ENCODE data around the gene SAPCD2.

SAPCD2 gene

GRCh38 chr9:137107312-137107921, 37.1 kb upstream of the SAPCD2 start:
- no peak for DNase-seq (ENCODE audit: low read depth, low spot score)

- no peak for DNase-seq (ENCODE audit: low read depth, low spot score)
Observed at GRCh38 chr9:137106662-137107250, 36.4 kb upstream of the SAPCD2 start.

GRCh38 chr9:137105814-137106661, 35.7 kb upstream of the SAPCD2 start:
- DNase-seq (ENCODE audit: low read depth, low spot score) = no peak

GRCh38 chr9:137103206-137103999, 33.0 kb upstream of the SAPCD2 start:
- no peak for DNase-seq (ENCODE audit: low read depth, low spot score)

GRCh38 chr9:137099231-137099630, 28.9 kb upstream of the SAPCD2 start:
- no peak for DNase-seq (ENCODE audit: low read depth, low spot score)

- no peak for DNase-seq (ENCODE audit: low read depth, low spot score)
Observed at GRCh38 chr9:137097761-137098462, 27.6 kb upstream of the SAPCD2 start.

- no peak for DNase-seq (ENCODE audit: low read depth, low spot score)
Observed at GRCh38 chr9:137096785-137097546, 26.6 kb upstream of the SAPCD2 start.

GRCh38 chr9:137095664-137096517, 25.5 kb upstream of the SAPCD2 start:
- DNase-seq (ENCODE audit: low read depth, low spot score) = peak; percentile 64

GRCh38 chr9:137089232-137089947, 19.0 kb upstream of the SAPCD2 start:
- DNase-seq (ENCODE audit: low read depth, low spot score) = no peak

GRCh38 chr9:137088121-137088520, 17.8 kb upstream of the SAPCD2 start:
- no peak for DNase-seq (ENCODE audit: low read depth, low spot score)

- DNase-seq (ENCODE audit: low read depth, low spot score) = no peak
Observed at GRCh38 chr9:137087409-137087925, 17.1 kb upstream of the SAPCD2 start.

- DNase-seq (ENCODE audit: low read depth, low spot score) = peak; percentile 98
Observed at GRCh38 chr9:137086531-137087408, 16.4 kb upstream of the SAPCD2 start, which contains the start of gene MAN1B1. Gene MAN1B1, plus strand, starts transcription at chr9:137086985. Its CDS starts 15 bp downstream, at chr9:137087000.

GRCh38 chr9:137085920-137086530, 15.7 kb upstream of the SAPCD2 start:
- no peak for DNase-seq (ENCODE audit: low read depth, low spot score)

GRCh38 chr9:137084526-137084925, 14.2 kb upstream of the SAPCD2 start:
- no peak for DNase-seq (ENCODE audit: low read depth, low spot score)

GRCh38 chr9:137083394-137084004, 13.1 kb upstream of the SAPCD2 start:
- DNase-seq (ENCODE audit: low read depth, low spot score) = no peak

GRCh38 chr9:137082925-137083290, 12.6 kb upstream of the SAPCD2 start:
- DNase-seq (ENCODE audit: low read depth, low spot score) = no peak

Measured in activated naive CD8-positive, alpha-beta T cell treated with anti-CD3 and anti-CD28 coated beads, Interleukin-2, amount 50 U/mL, for 16 hours (primary cell).